IMR-90 (cell line): Measurements from ENCODE around the gene BCL11B. TPM values are rescaled to one million over a fixed set of nuclear protein-coding genes. Genes with fewer than 3 reads are reported as not detected.

Source experiments
- ATAC-seq: fragments of 200-7000 bp; cut with Tn5 transposase; 2 replicates; pipeline ENCODE4 v1.9.1; 2020; ENCODE audit warnings: low read depth, mild to moderate bottlenecking, moderate library complexity
- BruUV-seq: library from RNA; stranded (reverse); fragments of 400-500 nt; replicated peaks from 2 replicates; lab custom pipeline; 2021; lab: Mats Ljungman, UMichigan
- CTCF ChIA-PET: fragments of 300-600 bp; formaldehyde crosslinking; extraction: SDS; loops from one replicate; lab custom pipeline; 2021; ENCODE audit warnings: antibody characterized with exemption; lab: Yijun Ruan, JAX
- POLR2A ChIA-PET: fragments of 300-600 bp; sonication (Branson Sonifier 250); formaldehyde crosslinking; loops from one replicate; lab custom pipeline; 2022; ENCODE audit warnings: antibody characterized with exemption; ENCODE audit not compliant: unreplicated experiment; lab: Charles Lee
- DNase-seq: peaks from one replicate; pipeline ENCODE4 v3.0.0; 2013
- H2AFZ ChIP-seq: replicated peaks from 2 replicates; pipeline ENCODE3; 2013; ENCODE audit warnings: low read length, mild to moderate bottlenecking; ENCODE audit not compliant: poor library complexity
- H2AK5ac ChIP-seq: 2 replicates; pipeline ENCODE4 v1.6.1; 2013; ENCODE audit warnings: low read depth, low read length, inconsistent platforms
- H2AK9ac ChIP-seq: replicated peaks from 2 replicates; pipeline ENCODE3; 2013; ENCODE audit warnings: mild to moderate bottlenecking, low read depth, low read length, moderate library complexity; ENCODE audit not compliant: poor library complexity
- H2BK120ac ChIP-seq: 2 replicates; pipeline ENCODE4 v1.6.1; 2013; ENCODE audit warnings: low read depth, low read length, inconsistent platforms
- H2BK15ac ChIP-seq: 3 replicates; pipeline ENCODE4 v1.6.1; 2013; ENCODE audit warnings: low read depth, low read length, inconsistent platforms
- H2BK20ac ChIP-seq: 2 replicates; pipeline ENCODE4 v1.6.1; 2013; ENCODE audit warnings: low read depth, mild to moderate bottlenecking, inconsistent platforms, low read length, moderate library complexity
- H2BK5ac ChIP-seq: 2 replicates; pipeline ENCODE4 v1.6.1; 2013; ENCODE audit warnings: mild to moderate bottlenecking, low read depth, low read length, inconsistent platforms; ENCODE audit not compliant: poor library complexity, severe bottlenecking
- H3K14ac ChIP-seq: replicated peaks from 2 replicates; pipeline ENCODE4 v1.6.1; 2013; ENCODE audit warnings: low read depth, low read length, inconsistent platforms
- H3K18ac ChIP-seq: 2 replicates; pipeline ENCODE4 v1.6.1; 2013; ENCODE audit warnings: low read depth, low read length, control low read depth
- H3K23ac ChIP-seq: 2 replicates; pipeline ENCODE4 v1.6.1; 2013; ENCODE audit warnings: low read depth, low read length, inconsistent platforms
- H3K27ac ChIP-seq: 2 replicates; pipeline ENCODE4 v1.5.1; 2013; ENCODE audit warnings: mild to moderate bottlenecking, control low read depth, low read length; ENCODE audit not compliant: insufficient read depth
- H3K27me3 ChIP-seq: 2 replicates; pipeline ENCODE4 v1.6.1; 2013; ENCODE audit warnings: low read length; ENCODE audit not compliant: control insufficient read depth, insufficient read depth
- H3K36me3 ChIP-seq: 2 replicates; pipeline ENCODE4 v1.6.1; 2013; ENCODE audit warnings: low read length, mixed read lengths; ENCODE audit not compliant: control insufficient read depth, insufficient read depth
- H3K4ac ChIP-seq: 2 replicates; pipeline ENCODE4 v1.6.1; 2013; ENCODE audit warnings: low read depth, low read length, inconsistent platforms
- H3K4me1 ChIP-seq: 2 replicates; pipeline ENCODE4 v1.6.1; 2013; ENCODE audit warnings: low read length, mixed read lengths; ENCODE audit not compliant: control insufficient read depth, insufficient read depth
- H3K4me2 ChIP-seq: 2 replicates; pipeline ENCODE4 v1.6.1; 2013; ENCODE audit warnings: low read depth, mild to moderate bottlenecking, control low read depth, low read length, moderate library complexity
- H3K4me3 ChIP-seq: 2 replicates; pipeline ENCODE4 v1.5.1; 2013; ENCODE audit warnings: low read depth, mild to moderate bottlenecking, control low read depth, low read length, moderate library complexity; ENCODE audit not compliant: insufficient read depth
- H3K56ac ChIP-seq: 2 replicates; pipeline ENCODE4 v1.6.1; 2013; ENCODE audit warnings: low read length, inconsistent platforms; ENCODE audit not compliant: insufficient read depth; ENCODE audit errors: extremely low read depth
- H3K79me1 ChIP-seq, 2 experiments: 2 replicates each; pipeline ENCODE4 v1.6.1; 2013; ENCODE audit warnings: low read length in 2 of 2, inconsistent platforms in 1 of 2, low read depth in 1 of 2
- H3K9ac ChIP-seq: 2 replicates; pipeline ENCODE4 v1.6.1; 2013; ENCODE audit warnings: low read depth, low read length, control low read depth
- H3K9me1 ChIP-seq: 2 replicates; pipeline ENCODE4 v1.6.1; 2013; ENCODE audit warnings: low read length, inconsistent platforms; ENCODE audit not compliant: insufficient read depth
- H3K9me3 ChIP-seq: 2 replicates; pipeline ENCODE4 v1.6.1; 2013; ENCODE audit warnings: low read length; ENCODE audit not compliant: control insufficient read depth, insufficient read depth
- H4K20me1 ChIP-seq: 2 replicates; pipeline ENCODE4 v1.6.1; 2013; ENCODE audit warnings: low read length, inconsistent platforms; ENCODE audit not compliant: insufficient read depth
- H4K5ac ChIP-seq: 2 replicates; pipeline ENCODE4 v1.6.1; 2013; ENCODE audit warnings: mild to moderate bottlenecking, low read depth, low read length, control low read depth
- H4K8ac ChIP-seq, 2 experiments: 2 replicates each; pipeline ENCODE4 v1.6.1; 2013; ENCODE audit warnings: low read depth in 2 of 2, low read length in 2 of 2, control low read depth in 1 of 2, inconsistent platforms in 1 of 2
- H4K91ac ChIP-seq: 2 replicates; pipeline ENCODE4 v1.6.1; 2013; ENCODE audit warnings: low read depth, low read length, inconsistent platforms; ENCODE audit not compliant: insufficient read depth
- BHLHE40 ChIP-seq: fragments of 150-350 bp; IDR thresholded peaks from 2 replicates; pipeline ENCODE4 v1.6.1; 2016; ENCODE audit warnings: mild to moderate bottlenecking, low read depth, low read length
- CHD1 ChIP-seq: IDR thresholded peaks from 2 replicates; pipeline ENCODE4 v1.6.1; 2012; ENCODE audit warnings: low read depth, low read length, improper control_type of control experiment
- FOS ChIP-seq: fragments of 150-350 bp; IDR thresholded peaks from 2 replicates; pipeline ENCODE4 v1.6.1; 2016; ENCODE audit warnings: low read depth, low read length
- MXI1 ChIP-seq: IDR thresholded peaks from 2 replicates; pipeline ENCODE4 v1.6.1; 2012; ENCODE audit warnings: low read depth, mild to moderate bottlenecking, low read length, moderate library complexity, borderline replicate concordance
- RFX5 ChIP-seq: IDR thresholded peaks from 2 replicates; pipeline ENCODE4 v1.8.0; 2012; ENCODE audit warnings: low read depth, mild to moderate bottlenecking, low read length, moderate library complexity
- SMC3 ChIP-seq: fragments of 150-350 bp; IDR thresholded peaks from 2 replicates; pipeline ENCODE4 v1.6.1; 2016; ENCODE audit warnings: low read depth, mild to moderate bottlenecking, antibody characterized with exemption, low read length, moderate library complexity
- WGBS, 2 experiments: methylation state at CpG; one replicate each; pipeline versions ENCODE4 v1.1.5 to v1.1.7; 2013; ENCODE audit warnings: missing lambda C conversion rate in 2 of 2; ENCODE audit not compliant: insufficient read length in 1 of 2; ENCODE audit errors: extremely low coverage in 2 of 2; 5-methylcytosine and 5-hydroxymethylcytosine counted together
- dilution Hi-C: fragments of 300-500 bp; cut with HindIII; formaldehyde crosslinking; loops from one replicate; pipeline ENCODE4 v1.14.3; 2018; ENCODE audit warnings: low sequenced_read_pairs; ENCODE audit not compliant: unreplicated experiment
- in situ Hi-C: fragments of 300-500 bp; cut with MboI; formaldehyde crosslinking; loops from 3 replicates; pipeline ENCODE4 v1.14.3; 2019; ENCODE audit warnings: low sequenced_read_pairs, inconsistent platforms, mixed read lengths
- intact Hi-C: fragments of 100-400 bp; cut with micrococcal nuclease; formaldehyde crosslinking; loops from 2 replicates; pipeline ENCODE4 v1.10.0; 2022
- polyA plus RNA-seq, 3 experiments: library from polyadenylated mRNA; depleted of rRNA; stranded (reverse); fragments of >200 nt; gene quantifications; 2 replicates each; pipeline ENCODE4 v1.2.3, GENCODE V29; 2012; ENCODE audit warnings: low replicate concordance in 1 of 3
- total RNA-seq: library from RNA; depleted of rRNA; stranded (reverse); fragments of >200 nt; gene quantifications from 2 replicates; pipeline ENCODE4 v1.2.3, GENCODE V29; 2012
- TF ChIP-seq, protein P1 (sequence below): conservative IDR thresholded peaks from 2 replicates; pipeline ENCODE4 v1.5.1; 2012; ENCODE audit warnings: mild to moderate bottlenecking, low read depth, low read length, improper control_type of control experiment
- TF ChIP-seq, protein P2 (sequence below): fragments of 150-350 bp; IDR thresholded peaks from 2 replicates; pipeline ENCODE4 v1.6.1; 2016; ENCODE audit warnings: low read depth, mild to moderate bottlenecking, low read length, moderate library complexity, borderline replicate concordance

Gene BCL11B
- total and polyA plus RNA-seq, 2 of the 4 experiments (the other 2 are of a cell fraction) = under 0.01 TPM; not detected in 1

DNA sequence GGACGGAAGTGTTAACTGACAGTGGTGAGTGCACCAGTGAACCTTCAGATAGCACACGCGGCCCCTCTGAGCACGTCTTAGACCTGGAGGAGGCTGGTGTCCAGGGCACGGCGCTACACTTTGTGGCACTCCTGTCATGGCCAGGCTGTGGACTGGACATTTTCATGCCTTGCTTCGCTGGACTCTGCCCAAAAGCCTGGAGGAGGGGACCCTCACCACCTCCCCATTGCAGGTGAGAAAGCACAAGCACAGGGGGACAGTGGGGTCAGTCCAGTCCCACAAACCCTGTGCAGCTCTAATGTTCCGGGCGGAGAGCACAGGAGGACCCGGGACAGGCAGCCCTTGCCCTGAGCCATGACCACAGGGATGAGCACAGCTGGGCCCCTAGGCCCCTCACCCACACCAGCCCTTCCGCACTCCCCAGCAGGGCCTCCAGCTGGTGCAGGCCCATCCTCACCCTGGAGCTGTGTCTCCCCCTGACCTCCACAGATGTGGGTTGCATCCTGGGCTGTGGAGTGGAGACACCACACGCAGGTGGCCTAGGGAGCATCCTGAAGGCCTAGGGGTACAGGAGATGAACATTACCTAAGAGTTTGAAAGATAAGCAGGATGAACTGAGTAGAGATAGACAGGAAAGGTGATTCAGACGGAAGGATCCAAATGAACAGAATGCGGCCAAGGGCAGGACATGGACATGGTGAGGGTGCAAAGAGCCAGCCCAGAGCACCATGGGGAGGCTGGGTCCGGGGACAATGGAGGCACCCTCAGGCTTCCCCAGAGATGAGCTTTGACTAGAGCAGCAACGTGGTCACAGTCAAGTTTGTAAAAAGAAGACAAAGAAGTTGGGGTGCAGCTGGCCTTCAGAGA is 132.8 kb downstream of the BCL11B start (continued):
- TF ChIP-seq, protein P1, sequence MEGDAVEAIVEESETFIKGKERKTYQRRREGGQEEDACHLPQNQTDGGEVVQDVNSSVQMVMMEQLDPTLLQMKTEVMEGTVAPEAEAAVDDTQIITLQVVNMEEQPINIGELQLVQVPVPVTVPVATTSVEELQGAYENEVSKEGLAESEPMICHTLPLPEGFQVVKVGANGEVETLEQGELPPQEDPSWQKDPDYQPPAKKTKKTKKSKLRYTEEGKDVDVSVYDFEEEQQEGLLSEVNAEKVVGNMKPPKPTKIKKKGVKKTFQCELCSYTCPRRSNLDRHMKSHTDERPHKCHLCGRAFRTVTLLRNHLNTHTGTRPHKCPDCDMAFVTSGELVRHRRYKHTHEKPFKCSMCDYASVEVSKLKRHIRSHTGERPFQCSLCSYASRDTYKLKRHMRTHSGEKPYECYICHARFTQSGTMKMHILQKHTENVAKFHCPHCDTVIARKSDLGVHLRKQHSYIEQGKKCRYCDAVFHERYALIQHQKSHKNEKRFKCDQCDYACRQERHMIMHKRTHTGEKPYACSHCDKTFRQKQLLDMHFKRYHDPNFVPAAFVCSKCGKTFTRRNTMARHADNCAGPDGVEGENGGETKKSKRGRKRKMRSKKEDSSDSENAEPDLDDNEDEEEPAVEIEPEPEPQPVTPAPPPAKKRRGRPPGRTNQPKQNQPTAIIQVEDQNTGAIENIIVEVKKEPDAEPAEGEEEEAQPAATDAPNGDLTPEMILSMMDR = no peak

DNA sequence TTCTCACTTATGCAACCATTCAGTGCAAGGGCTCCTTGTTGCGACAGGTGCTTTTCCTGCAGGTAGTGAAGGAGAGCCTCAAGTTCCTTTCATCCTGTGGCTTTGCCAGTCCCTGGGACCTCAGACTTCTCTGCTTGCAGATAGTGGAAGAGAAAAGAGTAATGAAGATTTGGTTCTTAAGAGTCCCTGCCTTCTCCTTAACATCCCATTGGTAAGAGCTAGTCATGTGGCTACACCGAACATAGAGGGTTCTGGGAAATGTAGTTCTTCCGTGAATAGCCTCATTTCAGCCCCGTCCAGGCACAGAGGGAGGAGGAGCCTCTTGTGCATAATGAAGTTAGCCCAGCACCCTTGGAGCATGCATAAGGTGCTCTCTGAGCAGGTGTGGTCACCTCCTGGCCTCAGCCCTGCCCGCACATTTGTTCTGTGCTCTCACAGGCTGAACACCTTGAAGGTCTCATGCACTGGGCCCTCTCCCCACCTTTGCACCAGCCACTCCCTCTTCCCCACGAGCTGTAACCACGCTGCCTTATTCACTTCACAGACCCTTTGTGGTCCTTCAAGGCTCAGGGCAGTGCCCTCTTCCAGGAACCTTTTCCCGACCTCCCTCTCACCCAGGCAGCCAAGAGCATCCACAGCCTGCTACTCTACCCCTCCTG is 134.0 kb downstream of the BCL11B start:
- 40% methylated on average over 3 of the region's 8 CpGs; no CpG with 5 or more reads in 1 of the 2 experiments for WGBS, 2 experiments
- Histone ChIP-seq H3K23ac (no peak overlapping the region), H3K36me3 (no peaks in the 10 kb centered on the region), H3K14ac (no peak overlapping the region), H2BK15ac (no peak overlapping the region), H2BK20ac (no peak overlapping the region), H2AFZ (no peak overlapping the region), H3K4me3 (no peak overlapping the region), H2BK120ac (no peak overlapping the region), H4K20me1 (no peaks in the 10 kb centered on the region), H3K4me1 (no peaks in the 10 kb centered on the region), H3K56ac (no peak overlapping the region), H2AK5ac (no peak overlapping the region), H3K4ac (no peak overlapping the region), H3K9me1 (no peaks in the 10 kb centered on the region), H2BK5ac (no peak overlapping the region), H3K27ac (no peak overlapping the region), H2AK9ac (no peak overlapping the region), H4K8ac (no peak overlapping the region), H4K5ac (no peak overlapping the region), H3K18ac (no peak overlapping the region), H3K27me3 (no peaks in the 10 kb centered on the region), H3K9ac (no peak overlapping the region), H4K91ac (no peak overlapping the region), H3K9me3 (peaks cover 48% of the 10 kb centered on the region), H3K4me2 (no peak overlapping the region), H3K79me1 (no peaks in the 10 kb centered on the region)
- dilution Hi-C loops (no loop called here), in situ Hi-C loops (no loop called here), intact Hi-C loops (no loop called here)
- DNase-seq (no peak), ATAC-seq (no peak)
- BruUV-seq = no TSS peak
- ChIA-PET POLR2A (no interaction called here), CTCF (no interaction called here)
- no peak for TF ChIP-seq BHLHE40
- TF ChIP-seq MXI1 = no peak
- TF ChIP-seq, protein P2, sequence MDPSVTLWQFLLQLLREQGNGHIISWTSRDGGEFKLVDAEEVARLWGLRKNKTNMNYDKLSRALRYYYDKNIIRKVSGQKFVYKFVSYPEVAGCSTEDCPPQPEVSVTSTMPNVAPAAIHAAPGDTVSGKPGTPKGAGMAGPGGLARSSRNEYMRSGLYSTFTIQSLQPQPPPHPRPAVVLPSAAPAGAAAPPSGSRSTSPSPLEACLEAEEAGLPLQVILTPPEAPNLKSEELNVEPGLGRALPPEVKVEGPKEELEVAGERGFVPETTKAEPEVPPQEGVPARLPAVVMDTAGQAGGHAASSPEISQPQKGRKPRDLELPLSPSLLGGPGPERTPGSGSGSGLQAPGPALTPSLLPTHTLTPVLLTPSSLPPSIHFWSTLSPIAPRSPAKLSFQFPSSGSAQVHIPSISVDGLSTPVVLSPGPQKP = no peak
- no peak for TF ChIP-seq RFX5
- TF ChIP-seq, protein P1 = no peak
- TF ChIP-seq SMC3 = no peak
- TF ChIP-seq CHD1 = no peak
- TF ChIP-seq FOS = no peak
